HG02884 (cell line): ENCODE data around the gene GTF3C4.

ENCODE experiments used
- ATAC-seq: cut with Tn5 transposase; IDR thresholded peaks from one replicate; pipeline ENCODE4 v1.9.1; 2021; ENCODE audit warnings: mild to moderate bottlenecking, moderate library complexity; ENCODE audit not compliant: unreplicated experiment

Gene GTF3C4, protein sequence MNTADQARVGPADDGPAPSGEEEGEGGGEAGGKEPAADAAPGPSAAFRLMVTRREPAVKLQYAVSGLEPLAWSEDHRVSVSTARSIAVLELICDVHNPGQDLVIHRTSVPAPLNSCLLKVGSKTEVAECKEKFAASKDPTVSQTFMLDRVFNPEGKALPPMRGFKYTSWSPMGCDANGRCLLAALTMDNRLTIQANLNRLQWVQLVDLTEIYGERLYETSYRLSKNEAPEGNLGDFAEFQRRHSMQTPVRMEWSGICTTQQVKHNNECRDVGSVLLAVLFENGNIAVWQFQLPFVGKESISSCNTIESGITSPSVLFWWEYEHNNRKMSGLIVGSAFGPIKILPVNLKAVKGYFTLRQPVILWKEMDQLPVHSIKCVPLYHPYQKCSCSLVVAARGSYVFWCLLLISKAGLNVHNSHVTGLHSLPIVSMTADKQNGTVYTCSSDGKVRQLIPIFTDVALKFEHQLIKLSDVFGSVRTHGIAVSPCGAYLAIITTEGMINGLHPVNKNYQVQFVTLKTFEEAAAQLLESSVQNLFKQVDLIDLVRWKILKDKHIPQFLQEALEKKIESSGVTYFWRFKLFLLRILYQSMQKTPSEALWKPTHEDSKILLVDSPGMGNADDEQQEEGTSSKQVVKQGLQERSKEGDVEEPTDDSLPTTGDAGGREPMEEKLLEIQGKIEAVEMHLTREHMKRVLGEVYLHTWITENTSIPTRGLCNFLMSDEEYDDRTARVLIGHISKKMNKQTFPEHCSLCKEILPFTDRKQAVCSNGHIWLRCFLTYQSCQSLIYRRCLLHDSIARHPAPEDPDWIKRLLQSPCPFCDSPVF

DNA sequence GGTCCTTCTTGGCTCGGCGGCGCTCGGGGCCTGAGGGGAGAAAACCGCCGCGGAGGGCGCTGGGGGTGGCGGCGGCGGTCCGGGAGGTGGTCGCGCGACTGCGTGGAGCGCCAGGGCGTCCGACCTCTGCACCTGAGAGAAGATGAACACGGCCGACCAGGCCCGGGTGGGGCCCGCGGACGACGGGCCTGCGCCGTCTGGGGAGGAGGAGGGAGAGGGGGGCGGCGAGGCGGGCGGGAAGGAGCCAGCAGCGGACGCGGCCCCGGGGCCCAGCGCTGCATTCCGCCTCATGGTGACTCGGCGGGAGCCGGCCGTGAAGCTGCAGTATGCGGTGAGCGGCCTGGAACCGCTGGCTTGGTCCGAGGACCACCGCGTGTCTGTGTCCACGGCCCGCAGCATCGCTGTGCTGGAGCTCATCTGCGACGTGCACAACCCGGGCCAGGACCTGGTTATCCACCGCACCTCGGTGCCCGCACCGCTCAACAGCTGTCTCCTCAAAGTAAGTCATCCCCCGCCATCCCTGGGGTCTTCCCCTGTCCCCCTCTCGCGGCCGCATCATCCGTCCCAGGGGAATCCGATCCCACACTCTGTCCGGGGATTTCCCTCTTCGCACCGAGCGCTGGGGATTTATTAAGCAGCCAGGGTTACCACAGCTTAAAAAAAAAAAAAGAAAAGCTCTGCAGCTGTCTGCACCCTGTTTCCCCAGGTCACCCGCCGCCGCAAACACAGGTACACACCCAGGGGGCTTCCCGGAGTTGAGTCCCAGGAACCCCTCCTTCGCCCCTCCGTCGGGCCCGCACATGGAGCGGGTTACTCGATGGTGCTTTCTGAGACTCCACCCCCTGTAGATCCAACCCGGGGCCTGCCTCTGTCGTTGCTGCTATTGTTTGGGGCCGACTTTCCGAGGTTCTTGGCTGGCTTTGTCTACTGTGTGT, at the start of gene GTF3C4:
Gene GTF3C4, plus strand, starts transcription at position 8 of the 935 bp plus-strand sequence. Its CDS starts 135 bp downstream, at position 143.
- ATAC-seq, result peak; percentile 20

GRCh38 chr9:132622159-132622558, 48.1 kb upstream of the GTF3C4 start:
- ATAC-seq, result no peak

GRCh38 chr9:132626285-132626684, 44.0 kb upstream of the GTF3C4 start:
- ATAC-seq, result no peak

DNA sequence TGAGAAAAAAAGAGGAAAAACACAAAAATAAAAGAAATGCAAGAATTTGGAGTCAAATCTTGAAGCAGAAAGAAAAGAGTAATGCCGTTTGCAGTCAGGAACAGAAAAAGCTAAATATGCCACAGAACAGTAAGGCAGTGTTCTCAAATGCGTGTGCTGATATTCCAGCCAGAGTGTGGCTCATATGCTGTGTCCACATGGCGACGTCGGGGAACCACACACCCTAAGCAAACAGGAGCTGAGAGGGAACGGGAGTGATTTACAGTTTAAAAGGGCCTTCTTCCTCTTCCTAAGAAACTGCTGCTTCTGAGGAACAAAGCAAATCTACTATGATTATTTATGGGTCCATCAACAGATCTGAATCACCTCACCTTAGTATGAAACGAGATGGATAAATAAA, 43.2 kb upstream of the GTF3C4 start:
- ATAC-seq, result no peak

GRCh38 chr9:132627594-132627993, 42.7 kb upstream of the GTF3C4 start:
- no peak for ATAC-seq

DNA sequence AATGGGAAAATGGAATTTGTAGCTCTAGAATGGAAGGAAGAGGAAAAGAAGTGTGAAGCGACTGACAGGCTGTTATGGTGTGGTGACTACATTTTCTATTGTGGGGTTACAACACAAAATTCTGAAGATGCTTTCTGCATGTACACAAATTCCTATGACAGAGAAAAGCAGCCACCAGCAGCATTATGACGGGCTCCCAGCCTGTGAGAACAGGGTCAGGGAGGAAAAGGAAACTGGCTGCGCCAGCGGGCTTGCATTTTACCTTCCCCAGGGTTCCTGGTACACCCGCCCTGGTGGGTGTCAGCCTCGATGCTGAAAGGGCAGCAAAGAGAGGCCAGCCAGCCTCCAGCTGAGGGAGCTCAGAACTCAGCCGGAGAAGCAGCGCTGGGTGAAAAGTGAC, 41.5 kb upstream of the GTF3C4 start:
- no peak for ATAC-seq

GRCh38 chr9:132630116-132630515, 40.1 kb upstream of the GTF3C4 start:
- ATAC-seq, result no peak

DNA sequence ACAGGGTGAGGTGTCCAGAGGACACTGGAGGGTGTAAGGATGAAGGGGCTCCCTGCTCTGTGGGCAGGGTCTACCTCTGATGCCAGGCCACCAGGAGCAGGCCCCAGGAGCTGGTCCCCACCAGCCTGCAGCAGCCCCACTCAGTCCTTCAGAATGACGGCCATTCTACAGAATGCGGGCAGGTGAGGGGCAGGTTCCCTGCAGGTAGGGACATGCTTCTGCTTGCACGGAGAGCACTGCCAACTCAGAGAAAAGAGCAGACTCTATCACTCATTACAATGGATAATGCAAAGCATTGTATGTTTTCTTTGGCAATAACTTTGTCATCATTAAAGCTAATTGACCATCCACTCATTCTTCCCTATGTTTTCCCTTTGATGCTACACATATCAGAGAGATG, 39.5 kb upstream of the GTF3C4 start:
- ATAC-seq, result no peak

- ATAC-seq, result no peak
These were observed 39.0 kb upstream of the GTF3C4 start for GRCh38 chr9:132631280-132631679.

GRCh38 chr9:132631685-132632084, 38.6 kb upstream of the GTF3C4 start:
- no peak for ATAC-seq

DNA sequence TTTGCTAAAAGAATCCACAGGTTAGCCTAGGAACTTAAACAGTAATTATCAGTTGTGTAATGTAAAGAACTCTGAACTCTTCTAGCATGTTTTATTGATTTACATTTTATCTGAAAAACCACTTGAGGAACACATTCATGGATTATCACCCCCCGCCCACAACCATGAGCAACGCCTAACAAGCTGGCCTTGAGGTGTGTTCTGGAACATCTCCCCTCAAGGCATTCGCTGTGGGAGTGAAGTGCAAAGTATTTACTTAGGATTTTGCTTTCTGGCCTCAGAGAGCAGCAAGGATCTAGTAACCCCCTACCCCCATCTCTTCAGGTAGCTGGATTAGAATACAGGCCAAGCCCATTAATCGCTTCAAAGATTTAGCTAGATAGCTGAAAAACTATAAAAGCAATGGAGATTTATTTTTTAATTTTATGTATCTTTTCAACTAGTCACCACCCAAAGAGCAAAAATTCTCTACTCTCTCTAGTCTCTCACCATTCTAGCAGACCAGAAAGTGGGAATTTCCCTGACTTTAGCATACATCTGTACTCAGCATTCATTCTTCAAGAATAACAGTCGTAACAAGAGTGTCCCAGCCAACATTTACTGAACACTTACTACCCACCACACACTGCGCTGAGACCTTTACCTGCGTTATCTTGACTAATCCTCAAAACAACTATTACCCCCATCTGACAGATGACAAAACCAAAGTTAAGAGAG, 37.7 kb upstream of the GTF3C4 start:
- no peak for ATAC-seq

GRCh38 chr9:132634327-132634726, 35.9 kb upstream of the GTF3C4 start:
- ATAC-seq, result no peak

DNA sequence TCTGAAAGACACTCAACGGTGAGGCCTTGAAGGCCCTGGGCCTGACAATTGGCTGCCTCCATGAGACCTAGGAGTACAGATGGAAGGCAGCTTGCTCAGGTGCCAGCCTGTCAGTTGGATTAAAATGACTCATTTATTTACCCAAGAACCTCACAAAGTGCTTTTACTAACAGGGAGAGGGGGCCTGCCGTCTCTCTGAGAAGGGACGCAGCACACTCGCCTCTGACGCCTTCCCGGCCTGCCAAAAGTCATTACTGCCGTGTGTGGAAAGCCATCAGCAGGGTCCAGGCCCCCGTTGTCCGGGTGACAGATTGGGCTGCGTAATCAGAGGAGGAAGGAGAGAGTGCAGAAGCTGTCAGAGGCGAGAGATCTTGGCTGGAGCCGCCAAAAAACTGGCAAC, 32.9 kb upstream of the GTF3C4 start:
- no peak for ATAC-seq

DNA sequence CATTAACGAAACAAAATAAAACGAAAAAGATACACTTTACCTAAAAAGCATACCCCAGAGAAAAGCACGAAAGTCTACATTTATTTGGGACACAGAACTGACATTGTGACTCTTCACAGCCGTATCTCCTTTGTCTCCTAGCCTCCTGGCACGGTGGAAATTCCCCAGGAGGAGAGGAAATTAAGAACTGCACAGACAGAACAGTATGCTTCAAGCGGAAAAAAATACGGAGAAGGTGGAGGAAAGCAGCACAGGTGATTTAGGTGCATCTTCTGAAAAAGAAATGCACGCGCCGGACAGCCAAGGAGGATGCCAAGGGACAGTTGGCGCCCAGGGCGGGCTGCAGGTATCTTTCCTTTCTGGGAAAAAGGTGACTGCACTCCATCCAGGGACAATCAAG, 32.5 kb upstream of the GTF3C4 start:
- no peak for ATAC-seq

- no peak for ATAC-seq
These were observed 32.0 kb upstream of the GTF3C4 start for GRCh38 chr9:132638240-132638639.

DNA sequence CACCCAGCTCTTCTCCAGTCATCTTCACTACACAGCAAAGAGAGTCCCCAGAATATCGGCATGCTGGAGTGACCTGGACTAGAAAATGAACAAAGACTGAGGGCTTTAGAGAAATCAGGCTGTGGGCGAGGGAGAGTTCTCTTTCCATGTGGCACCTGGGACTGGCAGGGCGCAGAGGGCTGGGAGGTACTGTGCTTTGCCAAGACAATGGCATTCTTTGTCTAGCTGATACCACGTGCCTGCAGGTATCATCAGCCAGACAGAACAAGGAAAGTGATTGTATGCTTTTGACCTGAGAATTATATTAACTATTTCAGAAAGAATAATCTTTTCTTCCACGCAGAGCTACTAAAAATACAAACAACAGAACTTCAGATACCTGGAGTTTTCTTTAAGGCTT, 30.9 kb upstream of the GTF3C4 start:
- no peak for ATAC-seq

DNA sequence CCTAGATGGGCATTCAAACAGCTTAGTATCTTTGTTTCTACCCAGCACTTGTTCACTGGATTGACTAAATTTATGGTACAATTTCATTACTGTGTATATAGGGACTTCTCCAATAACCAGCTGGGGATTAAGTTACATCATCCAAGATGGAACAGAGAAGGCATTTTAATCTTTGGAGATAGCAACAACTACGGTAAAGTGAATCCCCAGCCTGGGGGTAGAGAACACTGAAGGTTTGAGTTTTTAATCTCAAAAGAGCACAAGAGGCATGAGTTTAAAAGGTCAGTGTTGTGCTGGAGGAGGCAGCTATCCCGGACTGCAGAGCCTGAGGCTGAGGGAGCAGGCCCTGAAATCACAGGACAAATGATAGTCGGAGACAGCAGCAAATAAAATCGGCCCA, 29.0 kb upstream of the GTF3C4 start:
- ATAC-seq, result no peak

GRCh38 chr9:132644251-132644650, 26.0 kb upstream of the GTF3C4 start:
- no peak for ATAC-seq

GRCh38 chr9:132645306-132645705, 25.0 kb upstream of the GTF3C4 start:
- ATAC-seq, result no peak

GRCh38 chr9:132645711-132646110, 24.6 kb upstream of the GTF3C4 start:
- ATAC-seq, result no peak
